Activated naive CD8-positive, alpha-beta T cell treated with anti-CD3 and anti-CD28 coated beads, Interleukin-2, amount 50 U/mL, for 16 hours (primary cell): Measurements from ENCODE around the gene GPM6B.
"Not testable (repeated sequence)": the region's sequence is repeated elsewhere in the genome, so short reads cannot be mapped to it uniquely, and the experiment has no call there.

Experiments
- DNase-seq: peaks from one replicate; pipeline ENCODE4 v3.0.0-alpha.2; 2020; ENCODE audit warnings: low read depth, low spot score

Gene GPM6B

DNA sequence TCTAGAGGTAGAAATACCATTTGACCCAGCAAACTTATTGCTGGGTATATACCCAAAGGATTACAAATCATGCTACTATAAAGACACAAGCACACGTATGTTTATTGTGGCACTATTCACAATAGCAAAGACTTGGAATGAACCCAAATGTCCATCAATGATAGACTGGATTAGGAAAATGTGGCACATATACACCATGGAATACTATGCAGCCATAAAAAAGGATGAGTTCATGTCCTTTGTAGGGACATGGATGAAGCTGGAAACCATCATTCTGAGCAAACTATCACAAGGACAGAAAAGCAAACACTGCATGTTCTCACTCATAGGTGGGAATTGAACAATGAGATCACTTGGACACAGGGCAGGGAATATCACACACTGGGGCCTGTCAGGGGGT is 86.4 kb downstream of the GPM6B start:
- not testable (repeated sequence) for DNase-seq

DNA sequence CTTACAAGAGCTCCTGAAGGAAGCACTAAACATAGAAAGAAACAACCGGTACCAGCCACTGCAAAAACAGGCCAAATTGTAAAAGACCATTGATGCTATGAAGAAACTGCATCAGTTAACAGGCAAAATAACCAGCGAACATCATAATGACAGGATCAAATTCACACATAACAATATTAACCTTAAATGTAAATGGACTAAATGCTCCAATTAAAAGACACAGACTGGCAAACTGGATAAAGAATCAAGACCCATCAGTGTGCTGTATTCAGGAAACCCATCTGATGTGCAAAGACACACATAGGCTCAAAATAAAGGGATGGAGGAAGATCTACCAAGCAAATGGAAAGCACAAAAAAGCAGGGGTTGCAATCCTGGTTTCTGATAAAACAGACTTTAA is 90.3 kb downstream of the GPM6B start:
- DNase-seq = not testable (repeated sequence)

GRCh38 chrX:13724878-13725277 is 92.0 kb downstream of the GPM6B start:
- DNase-seq = not testable (repeated sequence)

- DNase-seq = no peak
Measured at GRCh38 chrX:13721819-13722519, 94.9 kb downstream of the GPM6B start.

GRCh38 chrX:13721371-13721770 is 95.5 kb downstream of the GPM6B start:
- DNase-seq = no peak
